ENCODE measurements around the gene RANBP9. TPM values are rescaled to one million over a fixed set of nuclear protein-coding genes. Genes with fewer than 3 reads are reported as not detected.
A peak's percentile ranks its signal among the peaks of the same experiment; 100 is the strongest.

The RANBP9 gene
- total RNA-seq, 6 experiments from 2014 or later: 37.7 to 42.3 (median 40.8) TPM

- TF ChIP-seq, protein P1, sequence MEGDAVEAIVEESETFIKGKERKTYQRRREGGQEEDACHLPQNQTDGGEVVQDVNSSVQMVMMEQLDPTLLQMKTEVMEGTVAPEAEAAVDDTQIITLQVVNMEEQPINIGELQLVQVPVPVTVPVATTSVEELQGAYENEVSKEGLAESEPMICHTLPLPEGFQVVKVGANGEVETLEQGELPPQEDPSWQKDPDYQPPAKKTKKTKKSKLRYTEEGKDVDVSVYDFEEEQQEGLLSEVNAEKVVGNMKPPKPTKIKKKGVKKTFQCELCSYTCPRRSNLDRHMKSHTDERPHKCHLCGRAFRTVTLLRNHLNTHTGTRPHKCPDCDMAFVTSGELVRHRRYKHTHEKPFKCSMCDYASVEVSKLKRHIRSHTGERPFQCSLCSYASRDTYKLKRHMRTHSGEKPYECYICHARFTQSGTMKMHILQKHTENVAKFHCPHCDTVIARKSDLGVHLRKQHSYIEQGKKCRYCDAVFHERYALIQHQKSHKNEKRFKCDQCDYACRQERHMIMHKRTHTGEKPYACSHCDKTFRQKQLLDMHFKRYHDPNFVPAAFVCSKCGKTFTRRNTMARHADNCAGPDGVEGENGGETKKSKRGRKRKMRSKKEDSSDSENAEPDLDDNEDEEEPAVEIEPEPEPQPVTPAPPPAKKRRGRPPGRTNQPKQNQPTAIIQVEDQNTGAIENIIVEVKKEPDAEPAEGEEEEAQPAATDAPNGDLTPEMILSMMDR (IDR thresholded peaks at IDR 0.05): no peak
- DNase-seq: no peak
- Mint-ChIP-seq H3K27ac (no peak overlapping the region; the same call in 1 of the 2 replicates), H3K36me3 (ENCODE audit: low read depth) (peaks cover 17% of the 10 kb centered on the region), H3K27me3 (ENCODE audit: insufficient read depth) (no peaks in the 10 kb centered on the region), H3K4me1 (ENCODE audit: low read depth) (peaks cover 39% of the 10 kb centered on the region), H3K9me3 (peaks cover 14% of the 10 kb centered on the region), H3K4me3 (no peak overlapping the region)
Measured at GRCh38 chr6:13678255-13678983, 33.2 kb downstream of the RANBP9 start.

DNA sequence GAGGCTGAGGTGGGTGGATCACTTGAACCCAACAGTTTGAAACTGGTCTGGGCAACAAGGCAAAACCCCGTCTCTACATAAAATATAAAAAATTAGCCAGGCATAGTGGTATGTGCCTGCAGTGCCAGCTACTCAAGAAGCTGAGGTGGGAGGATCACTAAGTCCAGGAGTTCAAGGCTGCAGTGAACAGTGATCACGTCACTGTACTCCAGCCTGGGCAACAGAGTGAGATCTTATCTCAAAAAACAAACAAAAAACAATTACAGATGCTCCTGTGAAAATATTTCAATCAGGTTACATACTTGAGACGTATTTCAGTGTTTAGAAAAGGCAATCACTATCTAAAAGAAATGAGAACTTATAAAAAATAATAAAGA lies 33.8 kb downstream of the RANBP9 start:
- Mint-ChIP-seq H3K36me3 (ENCODE audit: low read depth) (peaks cover 17% of the 10 kb centered on the region), H3K27ac (no peak overlapping the region), H3K9me3 (peaks cover 14% of the 10 kb centered on the region), H3K4me1 (ENCODE audit: low read depth) (peaks cover 40% of the 10 kb centered on the region), H3K27me3 (ENCODE audit: insufficient read depth) (no peaks in the 10 kb centered on the region), H3K4me3 (no peak overlapping the region)
- TF ChIP-seq, protein P1 (IDR thresholded peaks at IDR 0.05): no peak
- no peak for DNase-seq

DNA sequence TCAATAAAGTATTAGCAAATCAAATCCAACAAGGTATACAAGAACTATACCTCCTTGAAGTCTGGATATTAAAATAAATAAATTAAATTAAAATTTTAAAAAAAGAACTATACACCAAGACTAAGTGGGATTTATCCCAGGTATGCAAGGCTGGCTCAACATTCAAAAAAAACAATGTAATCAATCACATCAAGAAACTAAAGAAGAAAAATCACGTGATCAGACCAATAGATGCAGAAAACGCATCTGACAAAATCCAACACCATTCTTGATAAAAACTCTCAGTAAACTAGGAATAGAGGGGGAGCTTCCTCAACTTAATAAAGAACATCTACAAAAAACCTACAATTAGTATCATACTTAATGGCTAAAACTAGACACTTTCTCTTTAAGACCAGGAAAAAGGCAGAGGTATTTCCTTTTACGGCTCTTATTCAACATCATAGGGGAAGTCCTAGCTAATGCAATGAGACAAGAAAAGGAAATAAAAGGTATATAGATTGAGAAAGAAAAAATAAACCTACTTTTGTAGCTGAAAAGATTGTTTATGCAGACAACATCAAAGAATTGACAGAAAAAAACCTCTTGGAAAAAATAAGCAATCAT lies 35.0 kb downstream of the RANBP9 start:
- Mint-ChIP-seq H3K27me3 (ENCODE audit: insufficient read depth) (no peaks in the 10 kb centered on the region), H3K4me1 (ENCODE audit: low read depth) (peaks cover 38% of the 10 kb centered on the region), H3K27ac (no peak overlapping the region), H3K9me3 (peaks cover 14% of the 10 kb centered on the region), H3K4me3 (no peak overlapping the region), H3K36me3 (ENCODE audit: low read depth) (peaks cover 17% of the 10 kb centered on the region)
- TF ChIP-seq, protein P1 (IDR thresholded peaks at IDR 0.05): no peak
- no peak for DNase-seq

DNA sequence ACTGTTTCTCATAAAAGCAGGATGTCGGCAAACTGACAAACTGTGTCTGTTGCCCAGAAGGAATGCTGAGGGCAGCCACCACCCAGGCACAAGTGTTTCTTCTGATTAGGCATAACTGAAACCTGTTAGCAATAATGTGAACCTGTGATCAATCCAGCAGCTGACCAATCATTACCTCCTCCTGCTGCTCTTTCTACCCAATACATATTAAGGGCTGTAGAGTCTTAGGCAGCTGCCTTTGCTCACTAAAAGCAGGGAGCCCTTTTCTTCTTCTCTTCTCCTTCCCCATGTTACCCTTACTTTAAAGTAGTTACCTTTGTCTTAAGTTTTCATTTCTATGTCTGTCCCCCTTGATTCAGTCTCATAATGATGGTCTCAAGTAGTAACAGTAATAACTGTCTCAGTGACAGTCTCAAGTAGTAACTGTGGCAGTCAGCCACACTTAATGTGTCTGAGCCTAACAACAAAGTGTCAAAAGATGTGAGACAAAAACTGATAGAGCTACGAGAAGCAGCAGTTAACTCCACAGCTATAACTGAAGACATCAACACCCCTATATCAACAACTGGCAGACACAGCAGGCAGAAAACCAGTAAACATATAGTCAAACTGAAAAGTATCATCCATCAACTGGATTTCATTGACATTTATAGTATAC lies 37.0 kb downstream of the RANBP9 start:
- TF ChIP-seq, protein P1 (IDR thresholded peaks at IDR 0.05): no peak
- Mint-ChIP-seq H3K27me3 (ENCODE audit: insufficient read depth) (no peaks in the 10 kb centered on the region), H3K4me3 (no peak overlapping the region), H3K4me1 (ENCODE audit: low read depth) (peaks cover 38% of the 10 kb centered on the region), H3K36me3 (ENCODE audit: low read depth) (peaks cover 21% of the 10 kb centered on the region), H3K27ac (0 out of 2 replicates have a peak overlapping the region, but pooled peaks have one; percentile 8), H3K9me3 (peaks cover 8% of the 10 kb centered on the region)
- no peak for DNase-seq

DNA sequence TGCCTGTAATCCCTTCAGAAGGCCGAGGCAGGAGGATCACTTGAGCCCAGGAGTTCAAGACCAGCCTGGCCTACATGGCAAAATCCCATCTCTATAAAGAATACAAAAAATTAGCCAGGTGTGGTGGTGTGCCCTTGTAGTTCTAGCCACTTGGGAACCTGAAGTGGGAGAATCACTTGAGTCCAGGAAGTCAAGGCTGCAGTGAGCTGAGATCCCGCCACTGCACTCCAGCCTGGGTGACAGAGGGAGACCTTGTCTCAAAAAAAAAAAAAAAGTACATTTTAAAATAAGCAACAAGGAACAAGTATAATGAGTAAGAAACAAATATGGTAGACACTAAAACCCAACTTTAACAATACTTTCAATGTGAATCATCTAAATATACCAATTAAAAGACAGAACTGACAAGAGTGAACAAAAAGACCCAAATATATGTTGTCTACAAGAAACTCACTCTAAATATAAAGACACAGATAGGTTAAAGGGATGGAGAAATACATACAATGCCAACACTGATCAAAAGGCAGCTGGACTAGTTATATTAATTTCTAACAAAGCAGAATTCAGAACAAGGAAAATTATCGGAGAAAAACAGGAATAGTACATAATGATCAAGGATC lies 37.7 kb downstream of the RANBP9 start:
- Mint-ChIP-seq H3K27ac (no peak overlapping the region), H3K27me3 (ENCODE audit: insufficient read depth) (no peaks in the 10 kb centered on the region), H3K4me1 (ENCODE audit: low read depth) (peaks cover 40% of the 10 kb centered on the region), H3K36me3 (ENCODE audit: low read depth) (peaks cover 28% of the 10 kb centered on the region), H3K4me3 (no peak overlapping the region), H3K9me3 (peaks cover 8% of the 10 kb centered on the region)
- TF ChIP-seq, protein P1 (IDR thresholded peaks at IDR 0.05): no peak
- DNase-seq: no peak
